ENCODE measurements around the gene KIF5C. TPM values are rescaled to one million over a fixed set of nuclear protein-coding genes. Genes with fewer than 3 reads are reported as not detected.

The KIF5C gene
- total RNA-seq, 2 experiments from 2014 or later = 8.1 to 22.2 TPM

DNA sequence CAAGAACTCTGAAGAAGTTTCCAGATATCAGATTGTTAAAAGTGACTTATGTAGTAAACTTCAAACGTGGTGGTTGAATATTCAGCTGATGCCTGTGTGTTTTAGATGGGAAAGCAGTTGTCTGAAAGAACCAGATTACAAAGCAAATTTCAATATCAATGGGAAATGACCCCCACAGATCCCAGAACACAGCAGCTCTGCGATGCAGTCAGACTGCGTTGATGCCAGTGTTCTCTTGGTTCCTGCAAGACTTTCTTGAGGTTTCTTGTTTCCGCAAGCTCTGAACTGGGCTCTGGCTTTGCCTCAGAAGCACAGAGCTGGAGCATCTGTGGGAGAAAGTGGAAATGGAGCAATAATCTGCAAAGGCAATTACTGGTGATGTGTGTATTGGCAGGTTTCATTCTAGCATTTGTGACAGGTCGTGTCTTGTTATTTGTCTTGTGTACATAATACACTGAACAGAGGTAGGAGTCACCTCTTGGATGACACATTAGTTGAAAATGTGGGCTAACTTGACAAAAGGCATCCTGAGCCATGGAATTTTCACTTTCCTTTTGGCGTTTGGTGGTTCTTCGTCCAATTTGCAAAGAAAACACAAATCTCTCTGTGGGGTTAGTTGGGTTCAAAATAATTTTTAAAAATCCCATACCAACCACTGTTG is 152.7 kb downstream of the KIF5C start:
- H3K4me3 ChIP-seq (ENCODE audit: low read depth, low read length, poor library complexity, severe bottlenecking) = no peak overlapping the region
- CTCF ChIA-PET (ENCODE audit: unreplicated experiment) = interaction anchor here (1.3 kb wide), 1 partner anchor 10 kb away, joined by 3 read pairs; no protein-coding TSS in a partner anchor
- H3K4me1 ChIP-seq (ENCODE audit: insufficient read depth, low read length, poor library complexity, severe bottlenecking) = peaks cover 28% of the 10 kb centered on the region
- H3K4me2 ChIP-seq (ENCODE audit: low read length) = no peak overlapping the region
- H3K36me3 ChIP-seq (ENCODE audit: insufficient read depth, low read length) = 0 out of 2 replicates have a peak, but pooled peaks cover 12% of the 10 kb centered on the region
- no peaks in the 10 kb centered on the region for H3K9me3 ChIP-seq (ENCODE audit: low read length)
- H3K9me2 ChIP-seq (ENCODE audit: insufficient read depth, low read length) = no peaks in the 10 kb centered on the region
- no peak overlapping the region for H3K27ac ChIP-seq (ENCODE audit: low read depth, low read length, poor library complexity, severe bottlenecking)
- H2AFZ ChIP-seq (ENCODE audit: low read length) = no peak overlapping the region
- POLR2A ChIA-PET = interaction anchor here (0.6 to 0.9 kb wide), 4 partner anchors 8 to 544 kb away, joined by 3 to 6 read pairs (median 4); no protein-coding TSS in a partner anchor
- intact Hi-C loops (cut with micrococcal nuclease; ENCODE audit: unreplicated experiment) = no loop called here
- H4K20me1 ChIP-seq (ENCODE audit: insufficient read depth, low read length) = no peaks in the 10 kb centered on the region
- no peak for TF ChIP-seq EZH2phosphoT487 (IDR thresholded peaks at IDR 0.05; ENCODE audit: borderline replicate concordance, low read depth, low read length)
- TF ChIP-seq, protein P1, sequence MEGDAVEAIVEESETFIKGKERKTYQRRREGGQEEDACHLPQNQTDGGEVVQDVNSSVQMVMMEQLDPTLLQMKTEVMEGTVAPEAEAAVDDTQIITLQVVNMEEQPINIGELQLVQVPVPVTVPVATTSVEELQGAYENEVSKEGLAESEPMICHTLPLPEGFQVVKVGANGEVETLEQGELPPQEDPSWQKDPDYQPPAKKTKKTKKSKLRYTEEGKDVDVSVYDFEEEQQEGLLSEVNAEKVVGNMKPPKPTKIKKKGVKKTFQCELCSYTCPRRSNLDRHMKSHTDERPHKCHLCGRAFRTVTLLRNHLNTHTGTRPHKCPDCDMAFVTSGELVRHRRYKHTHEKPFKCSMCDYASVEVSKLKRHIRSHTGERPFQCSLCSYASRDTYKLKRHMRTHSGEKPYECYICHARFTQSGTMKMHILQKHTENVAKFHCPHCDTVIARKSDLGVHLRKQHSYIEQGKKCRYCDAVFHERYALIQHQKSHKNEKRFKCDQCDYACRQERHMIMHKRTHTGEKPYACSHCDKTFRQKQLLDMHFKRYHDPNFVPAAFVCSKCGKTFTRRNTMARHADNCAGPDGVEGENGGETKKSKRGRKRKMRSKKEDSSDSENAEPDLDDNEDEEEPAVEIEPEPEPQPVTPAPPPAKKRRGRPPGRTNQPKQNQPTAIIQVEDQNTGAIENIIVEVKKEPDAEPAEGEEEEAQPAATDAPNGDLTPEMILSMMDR (conservative IDR thresholded peaks at IDR 0.05; ENCODE audit: low read length) = no peak
- no peak for DNase-seq (ENCODE audit: low spot score)
- no peaks in the 10 kb centered on the region for H3K79me2 ChIP-seq (ENCODE audit: insufficient read depth, low read depth, low read length)
- BruUV-seq (replicated peaks) = no TSS peak

DNA sequence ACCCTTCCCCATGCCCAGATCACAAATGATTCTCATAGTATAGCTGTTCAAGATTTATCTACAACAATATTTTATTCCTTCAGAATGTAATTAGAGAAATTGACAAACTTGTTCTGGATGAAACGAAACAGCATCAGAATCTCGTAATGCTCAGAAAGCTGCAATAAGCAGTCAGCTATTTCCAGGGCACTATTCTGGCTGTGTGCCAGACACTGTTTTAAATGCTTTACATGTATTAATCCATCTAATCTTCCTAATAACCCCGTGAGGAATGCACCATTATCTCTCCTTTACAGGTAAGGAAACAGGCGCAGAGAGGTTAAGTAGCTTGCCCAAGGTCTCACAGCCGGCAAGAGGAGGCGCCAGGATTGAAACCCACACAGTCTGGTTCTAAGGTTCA is 153.3 kb downstream of the KIF5C start:
- Histone ChIP-seq H3K27ac (ENCODE audit: low read depth, low read length, poor library complexity, severe bottlenecking) (no peak overlapping the region), H3K4me3 (ENCODE audit: low read depth, low read length, poor library complexity, severe bottlenecking) (no peak overlapping the region), H3K9me2 (ENCODE audit: insufficient read depth, low read length) (no peaks in the 10 kb centered on the region), H3K36me3 (ENCODE audit: insufficient read depth, low read length) (0 out of 2 replicates have a peak, but pooled peaks cover 7% of the 10 kb centered on the region), H4K20me1 (ENCODE audit: insufficient read depth, low read length) (no peaks in the 10 kb centered on the region), H2AFZ (ENCODE audit: low read length) (no peak overlapping the region), H3K9me3 (ENCODE audit: low read length) (no peaks in the 10 kb centered on the region), H3K79me2 (ENCODE audit: insufficient read depth, low read depth, low read length) (no peaks in the 10 kb centered on the region), H3K4me2 (ENCODE audit: low read length) (no peak overlapping the region), H3K4me1 (ENCODE audit: insufficient read depth, low read length, poor library complexity, severe bottlenecking) (peaks cover 22% of the 10 kb centered on the region)
- TF ChIP-seq EZH2phosphoT487 (IDR thresholded peaks at IDR 0.05; ENCODE audit: borderline replicate concordance, low read depth, low read length) = no peak
- TF ChIP-seq, protein P1 (conservative IDR thresholded peaks at IDR 0.05; ENCODE audit: low read length) = no peak
- POLR2A ChIA-PET = interaction anchor here (0.6 to 0.9 kb wide), 3 partner anchors 9 to 543 kb away, joined by 3 to 6 read pairs (median 3); no protein-coding TSS in a partner anchor
- BruUV-seq (replicated peaks) = no TSS peak
- intact Hi-C loops (cut with micrococcal nuclease; ENCODE audit: unreplicated experiment) = no loop called here
- no peak for DNase-seq (ENCODE audit: low spot score)
- CTCF ChIA-PET (ENCODE audit: unreplicated experiment) = no interaction called here

- H3K36me3 ChIP-seq (ENCODE audit: insufficient read depth, low read length) = 0 out of 2 replicates have a peak, but pooled peaks cover 2% of the 10 kb centered on the region
- ChIA-PET POLR2A (interaction anchor here (0.7 to 0.9 kb wide), 3 partner anchors 9 to 50 kb away, joined by 3 to 4 read pairs (median 3); no protein-coding TSS in a partner anchor), CTCF (ENCODE audit: unreplicated experiment) (no interaction called here)
- peaks cover 21% of the 10 kb centered on the region for H3K4me1 ChIP-seq (ENCODE audit: insufficient read depth, low read length, poor library complexity, severe bottlenecking)
- no peak overlapping the region for H3K4me2 ChIP-seq (ENCODE audit: low read length)
- TF ChIP-seq, protein P1 (conservative IDR thresholded peaks at IDR 0.05; ENCODE audit: low read length) = no peak
- TF ChIP-seq EZH2phosphoT487 (IDR thresholded peaks at IDR 0.05; ENCODE audit: borderline replicate concordance, low read depth, low read length) = no peak
- DNase-seq (ENCODE audit: low spot score) = no peak
- H3K27ac ChIP-seq (ENCODE audit: low read depth, low read length, poor library complexity, severe bottlenecking) = no peak overlapping the region
- H3K4me3 ChIP-seq (ENCODE audit: low read depth, low read length, poor library complexity, severe bottlenecking) = no peak overlapping the region
- no TSS peak for BruUV-seq (replicated peaks)
- intact Hi-C loops (cut with micrococcal nuclease; ENCODE audit: unreplicated experiment) = no loop called here
- H3K79me2 ChIP-seq (ENCODE audit: insufficient read depth, low read depth, low read length) = no peaks in the 10 kb centered on the region
- no peaks in the 10 kb centered on the region for H3K9me2 ChIP-seq (ENCODE audit: insufficient read depth, low read length)
- no peaks in the 10 kb centered on the region for H4K20me1 ChIP-seq (ENCODE audit: insufficient read depth, low read length)
- no peaks in the 10 kb centered on the region for H3K9me3 ChIP-seq (ENCODE audit: low read length)
- no peak overlapping the region for H2AFZ ChIP-seq (ENCODE audit: low read length)
Observed at GRCh38 chr2:149028891-149029290, 153.9 kb downstream of the KIF5C start.

All from OCI-LY7 (cell line).